Hippocampal formation (tissue), 2 donors: ENCODE results near the gene TMEM171.
A peak's percentile ranks its signal among the peaks of the same experiment; 100 is the strongest.

ENCODE experiments used
- DNase-seq, 2 donors: peaks; one replicate each; lab custom pipeline; 2025; lab: John Stamatoyannopoulos, UW

Gene TMEM171

DNA sequence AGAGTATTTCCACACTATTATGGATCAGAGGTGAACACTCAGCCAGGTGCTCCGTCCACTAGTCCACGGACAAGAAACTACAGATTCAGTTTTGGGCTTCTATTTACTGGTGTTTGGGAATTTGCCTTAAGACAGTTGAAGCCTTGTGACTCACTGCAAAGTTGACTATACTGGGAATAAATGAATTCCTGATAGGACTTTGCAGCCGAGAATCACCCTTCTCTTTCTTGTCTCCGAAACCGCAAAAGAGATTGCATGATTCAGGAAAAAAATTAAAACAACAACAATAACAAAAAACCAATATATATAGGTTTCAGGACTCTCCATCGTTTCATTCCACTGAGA is 716 bp downstream of the TMEM171 start:
- no peak for DNase-seq

DNA sequence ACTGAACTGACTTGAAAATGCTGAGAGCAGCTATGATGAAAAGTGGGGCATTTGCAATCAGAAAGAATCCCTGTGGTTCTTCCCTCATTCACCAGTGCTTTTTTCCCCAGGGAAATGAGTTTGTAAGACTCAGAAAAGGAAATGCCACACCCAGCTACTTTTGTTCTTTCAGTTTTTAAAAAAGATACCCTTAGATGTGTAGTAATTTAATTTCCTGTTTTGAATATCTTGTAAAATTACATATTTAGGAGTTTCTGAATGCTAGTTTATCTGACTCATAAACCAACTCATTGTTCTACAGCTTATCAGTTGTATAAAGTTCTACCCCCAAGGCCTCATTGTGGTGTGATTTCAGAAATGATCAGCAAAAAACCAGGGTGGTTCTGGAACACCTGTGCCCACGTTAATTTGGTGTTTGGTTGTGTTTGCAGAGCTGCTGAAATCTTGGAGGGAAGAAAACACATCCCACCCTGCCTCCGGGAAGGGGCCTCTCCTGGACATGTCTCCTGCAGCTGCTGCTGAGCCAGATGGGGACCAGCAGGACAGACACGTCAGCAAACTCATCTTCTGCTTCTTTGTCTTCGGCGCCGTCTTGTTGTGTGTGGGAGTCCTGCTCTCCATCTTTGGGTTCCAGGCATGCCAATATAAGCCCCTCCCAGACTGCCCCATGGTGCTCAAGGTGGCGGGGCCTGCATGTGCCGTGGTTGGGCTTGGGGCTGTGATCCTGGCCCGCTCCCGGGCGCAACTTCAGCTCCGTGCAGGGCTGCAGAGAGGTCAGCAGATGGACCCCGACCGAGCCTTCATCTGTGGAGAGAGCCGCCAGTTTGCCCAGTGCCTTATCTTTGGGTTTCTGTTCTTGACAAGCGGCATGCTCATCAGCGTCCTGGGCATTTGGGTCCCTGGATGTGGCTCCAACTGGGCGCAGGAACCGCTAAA is 2.8 kb downstream of the TMEM171 start:
- DNase-seq, result no peak

DNA sequence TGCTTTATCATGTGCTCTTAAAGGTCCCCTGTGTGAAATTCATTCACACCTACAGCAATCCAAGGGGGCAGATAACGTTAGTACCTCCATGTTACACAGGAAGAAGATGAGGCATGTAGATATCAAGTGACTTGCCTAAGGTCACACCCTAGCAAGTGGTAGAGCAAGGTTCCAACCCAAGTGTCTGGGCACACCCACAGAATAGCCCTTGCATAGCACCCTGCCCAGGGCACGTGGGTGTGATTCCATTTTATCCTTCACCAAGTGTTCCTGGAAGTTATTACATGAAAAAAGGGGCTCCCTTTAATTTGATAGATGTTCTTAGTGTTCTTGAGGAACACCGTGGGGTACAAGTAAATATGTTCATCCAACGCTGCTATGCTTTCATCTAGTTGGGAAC is 4.9 kb downstream of the TMEM171 start:
- no peak for DNase-seq

DNA sequence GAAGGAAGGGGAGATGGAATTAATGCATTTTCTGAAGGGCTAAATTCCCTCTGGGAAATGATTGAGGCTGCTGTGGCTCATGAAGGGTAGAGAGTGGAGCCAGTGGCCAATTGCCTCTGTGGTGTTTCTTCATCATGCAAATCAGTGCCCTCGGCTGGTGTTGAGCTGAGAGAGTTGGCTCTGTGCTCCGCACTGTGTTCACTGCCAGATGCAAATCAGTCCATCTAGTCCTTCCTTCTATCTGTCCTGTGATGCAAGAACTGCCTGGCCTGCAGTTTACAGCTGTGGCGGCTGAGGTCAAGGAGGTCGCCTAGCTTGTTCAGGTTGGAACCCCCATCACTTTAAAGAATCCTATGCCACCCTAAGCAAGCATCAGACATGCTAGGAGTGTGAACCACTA is 6.0 kb downstream of the TMEM171 start:
- peak; percentile 44 to 81 for DNase-seq

DNA sequence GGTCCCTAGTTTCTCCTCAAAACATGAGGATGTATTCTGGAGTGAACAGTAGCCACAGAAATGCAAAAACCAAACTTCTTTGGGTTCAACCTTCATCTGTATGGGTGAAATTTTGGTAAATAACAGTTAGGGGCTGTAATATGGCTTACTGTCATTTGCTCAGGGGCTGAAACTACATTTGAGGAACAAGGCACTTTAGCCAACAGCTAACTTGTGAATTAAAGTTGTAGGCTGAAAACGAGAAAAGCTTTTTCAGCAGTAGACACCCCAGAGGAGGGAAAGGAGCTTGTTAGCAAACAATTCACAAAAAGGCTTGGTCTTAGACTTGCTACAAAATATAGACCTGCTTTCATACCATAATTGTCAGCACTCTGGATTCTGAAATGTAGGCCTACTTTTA is 6.6 kb downstream of the TMEM171 start:
- DNase-seq, result no peak

DNA sequence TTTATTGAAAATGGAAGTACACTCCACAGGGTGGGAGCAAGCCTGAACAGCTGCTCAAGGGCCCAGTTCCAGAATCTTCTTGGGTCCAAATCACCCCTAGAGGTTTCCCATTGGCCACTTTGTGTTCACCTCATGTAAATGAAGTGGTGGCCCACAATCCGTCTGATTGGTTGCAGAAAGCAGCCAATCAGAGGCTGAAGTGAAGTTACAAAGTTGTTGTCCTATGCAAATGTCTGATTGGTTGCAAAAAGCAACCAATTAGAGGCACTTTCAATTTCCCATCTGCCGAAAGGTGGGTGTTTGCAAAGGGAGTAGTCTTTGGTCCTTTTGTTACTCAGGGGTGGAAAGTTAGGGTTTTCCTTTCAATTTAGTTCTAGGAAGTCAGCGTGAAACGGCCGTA is 8.8 kb downstream of the TMEM171 start:
- no peak for DNase-seq

DNA sequence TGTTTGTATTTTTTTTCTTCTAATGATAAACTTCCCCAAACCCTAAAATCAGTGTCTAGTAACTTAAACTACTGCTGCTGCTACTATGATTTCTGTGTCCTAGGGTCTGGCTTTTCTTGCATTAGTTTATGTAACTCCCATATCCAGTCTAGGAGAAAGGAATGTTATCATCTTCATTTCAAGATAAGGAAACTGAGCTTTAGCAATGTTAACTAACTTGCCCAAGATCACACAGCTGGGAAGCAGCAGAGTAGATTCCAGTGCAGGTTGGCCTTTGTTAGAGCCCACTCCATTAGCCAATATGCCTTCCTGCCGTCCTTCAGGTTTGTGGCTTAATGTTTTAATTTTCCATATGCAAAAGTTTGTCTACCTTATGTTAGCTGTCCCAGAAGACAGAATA is 10.4 kb downstream of the TMEM171 start:
- no peak for DNase-seq

DNA sequence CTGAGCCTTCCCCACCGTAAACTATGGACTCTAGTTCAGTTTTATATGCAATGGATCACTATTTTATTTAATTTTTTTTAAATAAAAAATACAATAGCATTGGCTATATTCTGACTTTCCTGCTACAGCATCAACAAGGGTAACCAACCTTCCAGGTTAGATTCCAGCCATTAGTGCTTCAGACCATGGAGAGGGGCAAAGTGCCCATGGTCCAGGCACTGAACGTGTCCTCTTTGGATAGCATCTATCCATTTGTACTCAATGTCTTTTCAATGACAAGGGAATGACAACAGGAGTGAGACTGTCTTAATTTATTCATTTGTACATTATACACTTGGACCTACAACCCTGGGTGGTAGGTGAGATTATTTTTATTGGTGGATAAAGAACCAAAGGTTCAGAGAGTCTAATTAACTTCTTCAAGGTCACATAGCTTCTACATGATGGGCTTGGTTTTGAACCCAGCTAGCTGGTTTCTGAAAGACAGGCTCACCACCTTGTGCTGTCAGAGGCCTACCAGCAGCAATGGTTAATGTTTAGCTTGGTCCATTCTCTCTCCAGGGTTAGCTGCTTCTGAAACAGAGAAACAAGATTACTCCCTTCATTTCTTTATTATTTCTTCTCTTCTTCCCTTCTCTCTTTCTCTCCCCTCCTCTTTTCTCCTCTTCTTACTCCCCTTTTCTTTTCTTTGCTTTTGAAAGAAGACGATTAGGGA is 11.5 kb downstream of the TMEM171 start:
- DNase-seq, result no peak

DNA sequence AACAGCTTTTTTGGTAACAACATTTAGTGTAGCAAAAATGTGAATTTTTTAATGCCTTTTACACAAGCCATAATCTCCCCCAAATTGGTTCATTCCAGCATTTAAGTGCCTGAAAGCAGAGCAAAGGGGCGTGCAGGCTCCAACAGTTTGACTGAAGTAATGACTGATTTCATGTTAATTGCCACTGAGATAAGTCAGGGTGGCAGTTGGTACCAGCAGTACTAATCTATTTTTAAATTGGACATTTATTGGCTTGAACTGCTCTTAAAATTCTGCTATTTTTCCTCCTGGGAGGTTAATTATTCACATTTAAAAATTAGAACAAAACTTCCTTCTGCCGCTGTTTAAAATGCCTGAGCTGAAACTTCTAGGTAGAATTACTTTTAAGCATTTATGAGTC is 12.4 kb downstream of the TMEM171 start:
- no peak for DNase-seq

DNA sequence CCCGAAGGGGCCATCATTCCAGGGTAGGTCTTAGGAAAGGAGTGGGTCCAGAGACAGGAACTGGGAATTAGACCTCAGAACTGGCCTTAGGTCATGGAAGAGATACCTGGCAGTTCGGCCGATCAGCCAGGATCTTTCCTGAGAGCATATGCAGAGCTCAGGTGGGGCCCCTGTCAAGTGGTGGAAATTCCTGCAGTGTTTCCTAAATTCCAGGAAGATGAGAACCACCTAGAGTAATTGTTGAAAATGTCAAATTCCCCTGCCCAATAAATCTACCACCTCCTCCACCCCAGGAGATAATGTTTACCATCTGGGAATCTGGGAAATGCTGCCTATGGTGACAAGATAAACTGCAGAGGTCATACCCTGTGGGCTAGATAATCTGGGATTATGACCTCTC is 14.6 kb downstream of the TMEM171 start:
- no peak for DNase-seq

DNA sequence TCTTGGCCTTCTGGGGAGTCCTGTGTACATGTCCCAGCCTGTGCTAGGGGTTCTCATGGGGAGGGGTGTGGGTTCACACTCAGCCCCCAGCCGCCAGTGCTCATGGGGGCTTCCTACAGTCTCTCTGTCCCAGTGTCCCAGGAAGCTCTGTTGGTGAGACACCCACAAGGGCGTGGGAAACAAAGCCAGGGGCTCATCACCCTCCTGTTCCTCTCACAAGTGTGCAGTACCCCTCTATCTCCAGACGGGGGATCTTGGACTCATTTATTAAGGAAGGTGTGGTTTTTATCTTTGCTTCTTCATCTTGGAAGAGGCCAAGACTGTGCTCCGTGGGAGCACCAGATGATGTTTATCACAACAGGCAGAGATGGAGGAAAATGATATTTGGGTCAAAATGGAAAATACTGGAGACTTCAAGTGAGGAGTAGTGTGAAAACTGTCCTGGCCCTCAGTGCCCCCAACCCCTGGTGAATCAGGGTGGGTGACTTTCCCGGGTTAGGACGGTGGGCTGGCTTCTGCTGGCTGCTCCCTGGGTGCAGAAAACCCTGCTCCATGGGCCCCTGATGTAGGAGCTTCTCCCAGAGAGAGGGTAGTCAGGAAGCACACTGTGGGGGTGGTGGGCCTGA is 15.2 kb downstream of the TMEM171 start:
- no peak for DNase-seq

DNA sequence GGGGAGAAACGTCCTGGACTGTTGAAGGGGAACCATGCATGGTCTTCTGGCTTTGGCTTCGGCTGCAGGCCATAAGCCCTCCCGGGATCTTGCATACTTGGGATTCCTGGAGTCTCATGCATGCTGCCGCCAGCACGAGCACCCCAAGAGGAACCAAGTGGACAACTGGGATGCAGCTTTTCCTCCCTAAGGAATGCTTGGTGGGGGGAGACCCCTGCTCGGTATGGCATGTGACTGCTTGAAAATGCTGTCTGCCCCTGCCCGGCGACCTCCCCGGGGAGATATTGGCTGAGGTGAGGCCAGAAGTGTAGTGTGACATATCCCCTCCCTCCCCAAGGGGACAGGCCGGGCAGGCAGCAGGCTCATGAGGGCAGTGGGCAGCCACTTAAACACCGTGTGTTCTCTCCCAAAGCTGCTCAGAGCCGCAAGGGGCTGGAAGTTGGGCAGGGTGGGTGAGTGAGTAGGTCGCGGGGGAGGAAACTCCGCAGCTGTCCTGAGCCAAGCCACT is 15.7 kb downstream of the TMEM171 start:
- DNase-seq, result no peak

DNA sequence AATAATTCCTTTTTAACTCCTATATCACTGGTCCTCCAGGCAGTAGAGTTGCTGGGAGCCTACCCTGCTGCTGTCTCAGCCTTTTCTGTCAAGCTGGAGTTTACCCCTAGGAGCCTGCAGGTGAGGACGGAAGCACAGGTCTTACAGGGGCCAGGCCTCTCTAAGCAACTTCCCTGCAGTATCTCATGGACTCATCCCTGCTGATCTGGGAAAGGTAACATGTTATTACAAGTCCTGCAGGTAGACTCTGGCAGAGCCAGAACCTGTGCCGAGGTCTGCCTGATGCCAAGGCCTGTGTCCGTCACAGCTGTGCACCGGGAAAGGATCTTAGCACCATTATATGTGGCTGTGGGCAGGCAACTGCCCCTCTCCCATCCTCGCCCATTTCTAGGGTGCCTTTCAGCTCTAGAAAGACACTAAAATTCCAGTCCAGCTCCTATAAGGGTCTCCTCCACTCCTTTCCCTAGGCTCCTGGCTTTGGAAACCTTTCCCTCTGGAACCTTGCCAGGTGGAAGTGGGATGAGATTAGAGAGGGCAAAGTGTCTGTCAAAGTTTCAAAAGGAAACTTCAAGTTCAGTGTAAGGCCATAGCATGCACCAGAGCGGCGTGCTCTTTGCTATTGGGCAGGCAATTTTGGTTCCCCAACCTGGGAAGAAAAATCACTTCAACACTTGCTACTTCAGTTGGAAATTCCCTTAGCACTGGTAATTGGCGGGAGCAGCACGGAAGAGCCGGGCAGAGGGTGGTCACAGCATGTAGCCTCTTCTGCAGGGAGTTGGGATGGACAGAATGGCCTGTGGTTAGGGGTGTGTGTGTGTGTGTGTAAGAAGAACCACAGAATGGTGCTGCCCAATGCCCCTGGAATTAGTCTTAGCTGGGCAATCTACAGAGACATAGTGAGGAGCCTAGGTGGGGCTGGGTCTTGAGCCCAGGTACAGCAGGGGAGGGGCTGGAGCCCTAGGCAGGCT is 17.5 kb downstream of the TMEM171 start:
- no peak for DNase-seq

DNA sequence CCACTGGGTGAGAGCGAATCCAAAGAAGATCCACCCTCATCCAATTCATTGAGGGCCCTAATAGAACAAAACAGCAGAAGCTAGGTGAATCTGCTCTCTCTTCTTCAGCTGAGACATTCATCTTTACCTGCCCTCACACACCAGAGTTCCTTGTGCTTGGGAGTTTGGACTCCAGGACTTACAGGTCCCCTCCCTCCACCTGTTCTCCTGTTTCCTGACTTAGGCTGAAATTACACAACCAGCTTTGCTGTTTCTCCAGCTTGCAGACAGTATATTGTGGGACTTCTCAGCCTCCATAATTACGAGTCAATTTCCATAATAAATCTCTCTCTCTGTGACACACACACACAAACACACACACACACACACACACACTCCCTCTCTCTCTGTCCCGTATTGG is 19.1 kb downstream of the TMEM171 start:
- DNase-seq, result no peak

DNA sequence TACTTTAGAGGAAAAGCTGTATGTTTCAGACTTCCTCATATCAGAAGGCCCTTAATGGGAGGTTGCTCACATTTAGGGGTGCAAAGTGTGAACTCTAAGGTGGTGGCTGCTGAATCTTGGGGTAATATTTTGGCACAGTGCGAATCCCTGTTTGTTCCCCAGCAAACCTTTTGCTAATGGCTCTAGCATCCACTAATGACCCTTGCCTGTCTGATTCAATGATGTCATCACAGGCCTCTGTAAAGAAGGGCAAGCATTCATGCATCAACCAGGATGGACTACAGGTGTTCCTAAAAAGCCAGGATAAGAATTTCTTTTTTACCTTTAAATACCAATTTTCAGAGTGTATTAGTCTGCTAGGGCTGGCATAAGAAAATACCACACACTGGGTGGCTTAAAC is 20.4 kb downstream of the TMEM171 start:
- DNase-seq, result no peak

DNA sequence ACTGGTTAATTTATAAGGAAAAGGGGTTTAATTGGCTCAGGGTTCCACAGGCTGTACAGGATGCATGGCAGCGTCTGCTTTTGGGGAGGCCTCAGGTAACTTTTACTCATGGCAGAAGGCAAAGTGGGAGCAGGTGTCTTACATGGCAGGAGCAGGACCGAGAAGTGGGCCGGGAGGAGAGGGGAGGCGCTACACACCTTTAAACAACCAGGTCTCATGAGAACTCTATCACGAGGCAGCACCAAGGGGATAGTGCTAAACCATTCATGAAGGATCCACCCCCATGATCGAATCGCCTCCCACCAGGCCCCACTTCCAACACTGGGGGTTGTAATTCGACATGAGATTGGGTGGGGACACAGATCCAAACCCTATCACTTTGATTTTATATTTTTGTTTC is 21.7 kb downstream of the TMEM171 start:
- no peak for DNase-seq

DNA sequence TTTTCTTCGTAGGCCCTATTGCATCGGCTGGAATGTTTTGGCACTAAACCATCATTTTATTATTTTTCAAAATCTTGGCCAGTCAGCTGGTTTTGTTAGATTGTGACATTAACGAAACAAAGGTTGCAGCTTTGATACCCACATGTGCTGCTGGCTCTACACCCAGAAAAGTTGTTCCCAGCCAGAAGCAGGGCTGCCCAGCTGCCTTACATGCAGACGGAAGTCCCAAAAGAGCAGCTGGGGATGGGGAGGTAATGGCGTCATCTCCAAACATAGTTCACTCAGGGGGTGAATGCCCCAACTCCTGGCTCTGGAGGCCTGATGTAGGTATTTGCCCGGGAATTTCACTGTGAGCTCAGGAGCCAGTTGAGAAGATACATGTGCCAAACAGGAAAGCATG is 23.3 kb downstream of the TMEM171 start:
- DNase-seq, result no peak

DNA sequence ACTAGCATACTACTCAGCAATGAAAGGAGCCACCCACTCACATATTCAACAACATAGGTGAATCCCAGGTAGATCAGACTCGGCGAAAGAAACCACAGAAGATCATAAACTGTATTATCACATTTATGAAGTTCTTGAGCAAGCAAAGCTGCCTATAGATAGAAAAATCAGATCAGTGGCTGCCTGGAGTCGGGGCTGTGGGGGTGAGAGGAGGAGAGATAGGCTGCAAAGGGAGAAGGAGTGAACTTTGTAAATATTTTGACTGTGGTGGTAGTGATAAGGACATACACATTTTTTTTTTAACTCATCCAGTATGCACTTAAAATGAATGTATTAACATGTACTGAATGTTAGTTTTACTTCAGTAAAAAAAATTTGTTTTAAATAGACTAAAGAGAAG is 29.2 kb downstream of the TMEM171 start:
- no peak for DNase-seq

DNA sequence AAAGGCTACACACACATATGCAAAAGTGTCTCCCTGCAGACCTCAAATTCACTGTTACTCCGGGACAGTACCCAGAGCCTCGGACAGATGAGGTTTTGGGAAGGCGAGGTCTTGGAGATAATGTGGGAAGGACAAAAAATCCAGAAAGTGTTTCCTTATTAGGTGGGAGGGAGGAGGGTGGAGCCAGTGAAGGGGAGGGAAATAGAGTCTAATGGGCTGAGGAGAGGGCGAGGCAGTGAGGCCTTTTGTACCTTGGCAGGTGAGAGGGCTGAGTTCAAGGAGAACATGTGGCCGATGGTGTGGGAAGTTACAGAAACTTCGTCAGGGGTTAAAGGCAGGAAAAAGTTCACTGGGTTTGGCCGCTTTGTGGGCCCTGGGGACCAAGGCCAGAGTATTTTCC is 30.5 kb downstream of the TMEM171 start:
- DNase-seq, result no peak

DNA sequence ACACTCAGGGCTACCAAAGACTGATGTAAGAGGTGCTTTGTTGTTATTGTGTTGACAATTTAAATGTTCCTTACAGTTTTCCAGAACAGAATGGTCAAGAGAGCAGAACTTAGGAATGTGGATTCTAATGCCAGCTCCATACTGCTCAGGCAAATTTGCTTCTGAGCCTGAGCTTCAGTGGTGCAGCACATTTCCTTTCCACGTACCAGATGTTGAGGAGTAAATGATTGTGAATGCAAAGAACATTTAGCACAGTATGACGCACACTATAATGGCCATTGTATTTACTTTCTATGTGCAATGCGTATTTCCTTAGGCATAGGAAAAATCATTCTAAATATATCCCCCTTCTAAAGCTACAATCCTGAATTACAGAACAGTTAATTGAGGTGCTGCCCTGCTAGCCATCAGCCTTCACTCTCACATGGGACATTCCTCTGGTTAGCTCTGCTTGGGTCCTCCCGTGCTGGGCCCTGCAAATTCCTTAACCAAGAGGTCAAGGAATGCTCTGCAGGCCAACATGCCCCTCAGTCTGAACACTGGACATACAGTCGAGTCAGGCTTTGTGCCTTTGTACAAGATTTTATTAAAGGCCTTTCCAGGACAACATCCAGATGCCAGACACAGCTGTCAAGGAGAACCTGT is 31.5 kb downstream of the TMEM171 start:
- no peak for DNase-seq
